ENCODE data around the gene PMPCA.

Gene PMPCA

GRCh38 chr9:136470356-136470755 lies 59.9 kb downstream of the PMPCA start:
- no peak for TF ChIP-seq CTCF (IDR thresholded peaks at IDR 0.05)

GRCh38 chr9:136470792-136471469 lies 60.5 kb downstream of the PMPCA start:
- Histone ChIP-seq H3K4me3 (no peak overlapping the region), H3K27ac (no peak overlapping the region)
- DNase-seq (ENCODE audit: low spot score), result no peak
- TF ChIP-seq CTCF (IDR thresholded peaks at IDR 0.05), result no peak

More at GRCh38 chr9:136470356-136470755, 59.9 kb downstream of the PMPCA start:
- DNase-seq (ENCODE audit: low spot score), result no peak
- no peak overlapping the region for H3K27ac ChIP-seq
- H3K4me3 ChIP-seq, result no peak overlapping the region

GRCh38 chr9:136471802-136472487 lies 61.5 kb downstream of the PMPCA start:
- no peak for TF ChIP-seq CTCF (IDR thresholded peaks at IDR 0.05)
- no peak overlapping the region for H3K27ac ChIP-seq
- H3K4me3 ChIP-seq, result no peak overlapping the region
- DNase-seq (ENCODE audit: low spot score), result no peak

GRCh38 chr9:136472640-136473353 lies 62.3 kb downstream of the PMPCA start:
- TF ChIP-seq CTCF (IDR thresholded peaks at IDR 0.05), result no peak
- no peak for DNase-seq (ENCODE audit: low spot score)
- Histone ChIP-seq H3K4me3 (no peak overlapping the region), H3K27ac (no peak overlapping the region)

- H3K4me3 ChIP-seq, result no peak overlapping the region
- TF ChIP-seq CTCF (IDR thresholded peaks at IDR 0.05), result no peak
- no peak overlapping the region for H3K27ac ChIP-seq
- DNase-seq (ENCODE audit: low spot score), result no peak
Measured at GRCh38 chr9:136473354-136473721, 62.9 kb downstream of the PMPCA start.
